Activated naive CD4-positive, alpha-beta T cell treated with anti-CD3 and anti-CD28 coated beads, Interleukin-2, amount 50 U/mL, for 72 hours (primary cell): ENCODE data around the gene RBMS3. TPM values are rescaled to one million over a fixed set of nuclear protein-coding genes. Genes with fewer than 3 reads are reported as not detected.
"Not testable (repeated sequence)": the region's sequence is repeated elsewhere in the genome, so short reads cannot be mapped to it uniquely, and the experiment has no call there.

ENCODE experiments used
- ATAC-seq, 2 donors: fragments of 150-1000 bp; cut with Tn5 transposase; 2 replicates each; pipeline ENCODE4 v1.10.0; 2021; ENCODE audit warnings: mild to moderate bottlenecking in 2 of 2, moderate library complexity in 2 of 2
- DNase-seq, 2 donors: peaks; one replicate each; pipeline ENCODE4 v3.0.0; 2021 to 2022; ENCODE audit warnings: low spot score in 2 of 2
- H3K27ac Mint-ChIP-seq, 2 donors: one replicate each; pipeline ENCODE4 v1.8.0; 2022; ENCODE audit warnings: mild to moderate bottlenecking in 2 of 2, mixed read lengths in 2 of 2
- H3K36me3 Mint-ChIP-seq, 2 donors: one replicate each; pipeline ENCODE4 v1.8.0; 2022; ENCODE audit warnings: mixed read lengths in 2 of 2
- H3K9me3 Mint-ChIP-seq, 2 donors: one replicate each; pipeline ENCODE4 v1.8.0; 2022; ENCODE audit warnings: mixed read lengths in 2 of 2
- total RNA-seq, 2 donors: library from RNA; stranded (reverse); gene quantifications; one replicate each; pipeline ENCODE4 v1.2.3, GENCODE V29; 2022

Gene RBMS3
- total RNA-seq, 2 donors from 2014 or later: 3.3 TPM; not detected in 1

- no peak overlapping the region for H3K27ac Mint-ChIP-seq
- no peak for DNase-seq
- H3K9me3 Mint-ChIP-seq: no peaks in the 10 kb centered on the region
- ATAC-seq: no peak
- no peaks in the 10 kb centered on the region for H3K36me3 Mint-ChIP-seq
Observed at GRCh38 chr3:30004481-30004880, 723.6 kb downstream of the RBMS3 start.

- H3K36me3 Mint-ChIP-seq: no peaks in the 10 kb centered on the region
- DNase-seq (no peak), ATAC-seq (no peak)
- no peaks in the 10 kb centered on the region for H3K9me3 Mint-ChIP-seq
- no peak overlapping the region for H3K27ac Mint-ChIP-seq
Observed at GRCh38 chr3:30006111-30006510, 725.2 kb downstream of the RBMS3 start.

- ATAC-seq (no peak), DNase-seq (no peak)
- no peaks in the 10 kb centered on the region for H3K36me3 Mint-ChIP-seq
- H3K27ac Mint-ChIP-seq: no peak overlapping the region
- no peaks in the 10 kb centered on the region for H3K9me3 Mint-ChIP-seq
Observed at GRCh38 chr3:30007668-30008067, 726.8 kb downstream of the RBMS3 start.

GRCh38 chr3:30011237-30011803 lies 730.4 kb downstream of the RBMS3 start:
- Mint-ChIP-seq H3K36me3 (no peaks in the 10 kb centered on the region), H3K9me3 (no peaks in the 10 kb centered on the region), H3K27ac (no peak overlapping the region)
- ATAC-seq: peak; percentile 9 to 94
- no peak for DNase-seq

- Mint-ChIP-seq H3K9me3 (no peaks in the 10 kb centered on the region), H3K27ac (no peak overlapping the region), H3K36me3 (no peaks in the 10 kb centered on the region)
- ATAC-seq (peak in 1 of 2 donors; percentile 48), DNase-seq (peak in 1 of 2 donors; percentile 48)
Observed at GRCh38 chr3:30012941-30013543, 732.2 kb downstream of the RBMS3 start.

- no peaks in the 10 kb centered on the region for H3K9me3 Mint-ChIP-seq
- H3K27ac Mint-ChIP-seq: no peak overlapping the region
- DNase-seq (no peak), ATAC-seq (no peak)
- no peaks in the 10 kb centered on the region for H3K36me3 Mint-ChIP-seq
Observed at GRCh38 chr3:30017901-30018300, 737.0 kb downstream of the RBMS3 start.

GRCh38 chr3:30020380-30020779 lies 739.5 kb downstream of the RBMS3 start:
- H3K36me3 Mint-ChIP-seq: no peaks in the 10 kb centered on the region
- DNase-seq: no peak
- no peaks in the 10 kb centered on the region for H3K9me3 Mint-ChIP-seq
- H3K27ac Mint-ChIP-seq: no peak overlapping the region
- no peak for ATAC-seq

GRCh38 chr3:30024466-30024865 lies 743.6 kb downstream of the RBMS3 start:
- Mint-ChIP-seq H3K36me3 (no peaks in the 10 kb centered on the region), H3K27ac (no peak overlapping the region), H3K9me3 (no peaks in the 10 kb centered on the region)
- no peak for ATAC-seq
- no peak for DNase-seq

GRCh38 chr3:30026851-30027250 lies 746.0 kb downstream of the RBMS3 start:
- Mint-ChIP-seq H3K9me3 (no peaks in the 10 kb centered on the region), H3K36me3 (no peaks in the 10 kb centered on the region), H3K27ac (no peak overlapping the region)
- ATAC-seq (no peak), DNase-seq (no peak)

- no peak overlapping the region for H3K27ac Mint-ChIP-seq
- no peaks in the 10 kb centered on the region for H3K9me3 Mint-ChIP-seq
Observed at GRCh38 chr3:30034246-30034991, 753.5 kb downstream of the RBMS3 start.

GRCh38 chr3:30035935-30036567 lies 755.2 kb downstream of the RBMS3 start:
- ATAC-seq (no peak), DNase-seq (no peak)
- Mint-ChIP-seq H3K9me3 (no peaks in the 10 kb centered on the region), H3K36me3 (no peaks in the 10 kb centered on the region), H3K27ac (no peak overlapping the region)

More at GRCh38 chr3:30034246-30034991, 753.5 kb downstream of the RBMS3 start:
- ATAC-seq (no peak), DNase-seq (no peak)
- H3K36me3 Mint-ChIP-seq: no peaks in the 10 kb centered on the region

GRCh38 chr3:30040126-30040525 lies 759.3 kb downstream of the RBMS3 start:
- no peak for DNase-seq
- Mint-ChIP-seq H3K9me3 (no peaks in the 10 kb centered on the region), H3K27ac (no peak overlapping the region), H3K36me3 (no peaks in the 10 kb centered on the region)
- ATAC-seq: no peak

- H3K27ac Mint-ChIP-seq, ATAC-seq, H3K36me3 Mint-ChIP-seq, DNase-seq, H3K9me3 Mint-ChIP-seq: not testable (repeated sequence)
Observed at GRCh38 chr3:30041481-30041880, 760.6 kb downstream of the RBMS3 start.

GRCh38 chr3:30042274-30042859 lies 761.5 kb downstream of the RBMS3 start:
- Mint-ChIP-seq H3K9me3 (no peaks in the 10 kb centered on the region), H3K27ac (no peak overlapping the region), H3K36me3 (no peaks in the 10 kb centered on the region)
- peak; percentile 37 to 70 for ATAC-seq
- peak in 1 of 2 donors; percentile 63 for DNase-seq

- ATAC-seq (no peak), DNase-seq (no peak)
- H3K9me3 Mint-ChIP-seq: no peaks in the 10 kb centered on the region
- H3K27ac Mint-ChIP-seq: no peak overlapping the region
- H3K36me3 Mint-ChIP-seq: no peaks in the 10 kb centered on the region
Observed at GRCh38 chr3:30042916-30043555, 762.2 kb downstream of the RBMS3 start.

- DNase-seq (no peak), ATAC-seq (no peak)
- H3K9me3 Mint-ChIP-seq: no peaks in the 10 kb centered on the region
- no peak overlapping the region for H3K27ac Mint-ChIP-seq
- H3K36me3 Mint-ChIP-seq: no peaks in the 10 kb centered on the region
Observed at GRCh38 chr3:30044515-30044914, 763.6 kb downstream of the RBMS3 start.
